NCI-H2081 (cell line): ENCODE results near the gene RFPL2.
"Not testable (repeated sequence)": the region's sequence is repeated elsewhere in the genome, so short reads cannot be mapped to it uniquely, and the experiment has no call there.

Experiments used
- DNase-seq, 2 experiments: peaks; one replicate each; lab custom pipeline; 2025; lab: John Stamatoyannopoulos, UW

RFPL2 gene

DNA sequence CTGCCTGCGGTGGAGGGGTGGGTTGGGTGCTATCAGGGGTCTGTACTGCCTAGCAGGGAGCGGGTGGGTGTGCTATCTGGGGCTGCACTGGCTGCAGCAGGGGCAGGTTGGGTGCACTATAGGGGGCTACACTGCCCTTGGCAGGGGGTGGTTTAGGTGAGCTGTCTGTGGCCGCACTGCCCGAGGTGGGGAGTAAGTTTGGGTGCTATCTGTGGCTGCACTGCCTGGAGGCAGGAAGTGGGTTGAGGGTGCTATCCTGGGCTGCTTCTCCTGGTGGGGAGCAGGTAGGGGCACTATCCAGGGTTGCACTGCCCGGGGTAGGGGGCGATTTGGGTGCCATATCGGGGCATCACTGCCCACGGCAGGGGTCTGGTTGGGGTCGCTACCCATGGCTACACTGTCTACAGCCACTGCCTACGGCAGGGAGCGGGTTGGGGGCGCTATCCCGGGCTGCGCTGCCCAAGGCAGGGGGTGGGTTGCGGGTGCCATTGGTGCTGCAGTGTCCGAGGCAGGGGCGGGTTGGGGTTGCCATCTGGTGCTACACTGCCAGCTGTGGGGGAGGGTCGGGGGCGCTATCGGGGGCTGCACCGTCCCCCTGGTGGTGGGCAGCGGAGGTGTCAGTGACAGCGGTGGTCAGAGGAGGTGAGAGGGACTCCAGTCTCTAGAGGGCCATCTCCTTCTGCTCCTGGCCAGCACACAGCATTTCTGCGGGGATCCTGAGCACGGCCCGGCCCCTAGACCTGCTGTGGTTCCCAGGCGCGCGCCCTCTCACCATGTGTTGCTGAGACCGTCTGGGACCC lies 1.3 kb upstream of the RFPL2 start:
- no peak for DNase-seq

DNA sequence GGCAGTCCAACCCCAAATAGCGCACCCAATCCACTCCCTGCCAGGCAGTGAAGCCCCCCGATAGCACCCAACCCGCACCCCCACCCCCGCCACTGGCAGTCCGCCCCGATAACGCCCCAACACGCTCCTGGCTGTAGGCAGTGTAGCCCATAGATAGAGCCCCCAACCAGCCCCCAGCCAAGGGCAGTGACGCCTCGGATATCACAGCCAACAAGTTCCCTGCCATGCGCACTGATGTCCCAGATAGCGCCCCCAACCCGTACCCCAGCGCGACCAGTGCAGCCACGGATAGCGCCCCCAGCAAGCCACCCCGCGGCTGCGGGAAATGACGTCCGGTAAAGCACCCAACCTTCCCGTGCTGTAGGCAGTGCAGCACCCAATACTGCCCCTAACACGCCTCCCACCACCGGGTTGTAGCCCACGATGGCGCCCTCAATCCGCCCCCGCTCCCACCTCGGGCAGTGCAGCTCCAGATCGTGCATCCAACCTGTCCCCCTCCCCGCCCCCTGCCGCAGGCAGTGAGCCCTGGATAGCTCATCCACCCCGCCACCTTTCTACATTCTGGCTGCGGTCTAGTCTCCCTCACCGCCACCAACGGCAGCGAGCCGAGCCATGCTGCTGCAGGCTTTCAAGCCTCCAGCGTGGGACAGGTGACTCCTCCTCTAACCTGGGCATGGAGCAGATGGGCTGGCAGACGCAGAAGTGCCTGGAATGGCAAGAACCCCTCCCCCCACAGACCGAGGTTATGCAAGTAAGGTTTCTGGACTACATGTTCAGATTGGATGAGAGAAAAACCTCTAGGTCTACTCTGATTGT lies 625 bp downstream of the RFPL2 start:
- DNase-seq = no peak

DNA sequence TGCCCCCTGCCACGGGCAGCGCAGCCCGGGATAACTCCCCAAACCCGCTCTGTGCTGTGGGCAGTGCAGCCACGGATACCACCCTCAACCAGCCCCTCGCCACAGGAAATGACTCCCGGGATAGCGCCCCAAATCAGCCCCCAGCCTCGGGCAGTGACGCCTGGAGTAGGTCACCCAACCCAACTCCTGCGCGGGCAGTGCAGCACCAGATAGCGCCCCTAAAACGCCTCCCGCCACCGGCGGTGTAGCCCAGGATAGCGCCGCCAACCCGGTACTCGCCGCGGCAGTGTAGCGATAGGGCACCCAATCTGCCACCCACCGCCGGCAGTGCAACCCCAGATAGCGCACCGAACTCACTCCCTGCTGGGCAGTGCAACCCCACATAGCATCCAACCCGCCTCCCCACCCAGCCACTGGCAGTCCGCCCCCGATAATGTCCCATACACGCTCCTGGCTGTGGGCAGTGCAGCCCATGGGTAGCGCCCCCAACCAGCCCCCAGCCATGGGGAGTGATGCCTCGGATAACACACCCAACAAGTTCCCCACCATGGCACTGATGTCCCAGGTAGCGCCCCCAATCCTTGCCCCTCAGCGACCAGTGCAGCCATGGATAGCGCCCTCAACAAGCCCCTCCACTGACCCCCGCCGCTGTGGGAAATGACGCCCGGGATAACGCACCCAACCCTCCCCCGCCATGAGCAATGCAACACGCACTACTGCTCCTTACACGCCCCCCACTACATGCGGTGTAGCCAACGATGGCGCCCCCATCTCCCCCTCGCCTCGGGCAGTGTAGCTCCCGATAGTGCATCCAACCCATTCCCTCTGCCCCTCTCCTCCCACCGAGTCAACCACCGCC lies 1.5 kb downstream of the RFPL2 start:
- no peak for DNase-seq

DNA sequence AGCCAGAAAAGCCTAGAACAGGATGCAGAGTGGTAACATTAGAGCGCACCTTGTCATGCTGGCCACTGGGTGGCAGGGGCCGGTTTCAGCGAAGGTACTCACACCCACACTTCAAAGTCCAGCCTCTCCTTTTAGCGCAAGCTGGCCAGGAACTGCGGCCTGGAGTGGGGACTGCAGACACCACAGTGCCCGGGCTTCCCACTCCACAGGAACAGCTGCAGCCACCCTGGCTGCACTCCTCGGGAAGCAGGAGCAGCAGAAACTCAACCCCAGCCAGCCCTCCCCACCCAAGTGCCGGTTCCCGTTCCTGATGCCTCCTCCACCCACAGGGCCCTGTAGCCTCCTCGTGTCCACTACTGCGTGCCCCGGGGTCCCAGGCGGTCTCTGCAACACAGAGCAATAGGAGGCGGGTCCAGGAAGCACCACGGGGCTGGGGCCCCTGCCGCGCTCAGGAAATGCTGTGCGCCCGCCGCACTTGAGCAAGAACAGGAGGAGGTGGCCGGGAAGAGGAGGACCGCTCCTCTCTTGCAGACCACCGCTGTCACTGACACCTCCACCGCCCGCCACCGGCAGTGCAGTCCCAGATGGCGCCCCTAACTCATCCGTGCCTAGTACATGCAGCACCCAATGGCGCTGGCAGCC lies 2.2 kb downstream of the RFPL2 start:
- peak; percentile 34 to 42 for DNase-seq

DNA sequence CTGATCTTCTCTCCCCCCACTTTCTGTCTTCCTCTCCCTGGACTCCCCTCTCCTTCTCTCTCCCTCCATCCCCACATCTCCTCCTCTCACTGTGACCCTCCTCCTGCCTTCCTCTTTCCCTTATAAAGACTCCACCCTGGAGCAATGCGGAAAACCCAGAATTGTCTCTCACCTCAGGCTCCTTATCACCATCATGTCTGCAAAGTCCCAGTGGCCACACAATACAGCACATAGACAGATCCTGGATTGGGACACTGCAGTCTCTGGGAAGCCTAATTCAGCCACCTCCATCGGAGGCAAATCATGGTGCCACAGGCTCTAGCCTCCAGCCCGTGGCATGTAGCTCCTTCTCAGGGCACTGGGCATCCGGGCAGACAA lies 2.7 kb downstream of the RFPL2 start:
- no peak for DNase-seq

DNA sequence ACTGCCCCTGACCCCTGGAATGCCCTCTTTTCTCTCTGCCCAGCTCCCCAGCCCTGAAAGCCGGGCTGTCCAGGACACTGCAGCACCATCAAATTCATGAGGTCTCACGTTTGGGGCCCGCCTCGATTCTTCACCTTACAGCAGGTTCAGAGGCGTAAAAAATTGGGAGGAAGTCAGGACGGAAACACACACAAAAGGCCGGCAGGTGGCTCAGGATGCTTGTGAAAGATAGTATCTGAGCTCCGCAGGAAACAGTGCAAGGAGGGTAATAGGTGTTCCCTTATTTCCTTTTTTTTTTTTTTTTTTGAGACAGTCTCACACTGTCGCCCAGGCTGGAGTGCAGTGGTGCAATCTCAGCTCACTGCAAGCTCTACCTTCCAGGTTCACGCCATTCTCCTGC lies 4.1 kb downstream of the RFPL2 start:
- peak in 1 of 2 experiments; percentile 6 for DNase-seq

DNA sequence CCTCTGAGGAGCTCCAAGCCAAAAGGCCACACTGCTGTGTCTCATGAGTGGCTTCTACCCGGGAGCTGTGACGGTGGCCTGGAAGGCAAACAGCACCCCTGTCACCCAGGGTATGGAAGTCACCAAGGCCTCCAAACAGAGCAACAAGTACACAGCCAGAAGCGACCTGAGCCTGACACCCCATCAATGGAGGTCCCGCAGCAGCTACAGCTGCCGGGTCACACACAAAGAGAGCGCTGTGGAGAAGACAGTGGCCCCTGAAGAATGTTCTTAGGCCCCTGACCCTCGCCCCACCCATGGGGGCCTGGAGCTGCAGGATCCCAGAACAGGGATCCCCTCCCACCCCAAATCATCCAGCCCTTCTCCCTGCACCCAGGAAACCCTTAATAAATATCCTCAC lies 4.9 kb downstream of the RFPL2 start:
- DNase-seq = no peak

DNA sequence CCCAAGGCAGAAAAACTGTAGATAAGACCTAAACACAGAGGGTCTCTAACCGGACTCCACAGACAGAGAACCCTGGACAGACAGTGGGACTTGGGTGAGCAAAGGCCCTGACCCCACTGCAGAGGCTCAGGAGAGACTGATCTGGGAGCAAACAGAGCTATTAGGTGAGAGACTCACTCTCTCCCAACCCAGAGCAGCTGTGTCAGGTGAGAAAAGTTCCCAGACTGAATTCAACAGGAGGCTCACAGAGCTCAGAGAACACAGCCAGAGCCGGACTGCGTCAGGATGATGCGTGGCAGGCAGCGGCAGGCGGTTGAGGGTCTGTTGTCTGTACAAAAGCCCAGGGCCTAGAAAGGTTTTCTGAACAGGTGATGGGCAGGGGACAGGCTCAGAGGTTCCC lies 5.5 kb downstream of the RFPL2 start:
- no peak for DNase-seq

DNA sequence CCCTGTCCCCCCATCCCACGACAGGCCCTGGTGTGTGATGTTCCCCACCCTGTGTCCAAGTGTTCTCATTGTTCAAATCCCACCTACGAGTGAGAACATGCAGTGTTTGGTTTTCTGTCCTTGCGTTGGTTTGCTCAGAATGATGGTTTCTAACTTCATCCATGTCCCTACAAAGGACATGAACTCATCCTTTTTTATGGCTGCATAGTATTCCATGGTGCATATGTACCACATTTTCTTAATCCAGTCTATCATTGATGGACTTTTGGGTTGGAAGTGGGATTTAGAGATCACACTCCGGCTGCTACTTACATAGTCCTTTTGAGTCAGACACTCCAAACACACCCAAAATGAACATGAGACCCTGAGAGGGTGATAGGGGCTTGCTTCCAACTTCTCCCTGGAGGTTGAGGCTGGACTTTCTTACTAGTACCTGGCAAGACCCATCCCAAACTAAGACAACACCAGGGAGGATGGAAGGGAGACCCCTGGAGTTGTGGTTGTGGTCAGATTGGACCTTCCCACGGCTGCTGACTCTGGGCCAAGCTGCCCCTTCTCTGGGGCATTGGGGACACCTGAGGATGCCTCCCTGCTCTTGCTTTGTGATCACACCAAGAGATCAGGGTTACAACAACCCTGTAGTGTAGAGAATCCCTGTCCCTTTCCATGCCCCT lies 7.2 kb downstream of the RFPL2 start:
- DNase-seq = not testable (repeated sequence)

DNA sequence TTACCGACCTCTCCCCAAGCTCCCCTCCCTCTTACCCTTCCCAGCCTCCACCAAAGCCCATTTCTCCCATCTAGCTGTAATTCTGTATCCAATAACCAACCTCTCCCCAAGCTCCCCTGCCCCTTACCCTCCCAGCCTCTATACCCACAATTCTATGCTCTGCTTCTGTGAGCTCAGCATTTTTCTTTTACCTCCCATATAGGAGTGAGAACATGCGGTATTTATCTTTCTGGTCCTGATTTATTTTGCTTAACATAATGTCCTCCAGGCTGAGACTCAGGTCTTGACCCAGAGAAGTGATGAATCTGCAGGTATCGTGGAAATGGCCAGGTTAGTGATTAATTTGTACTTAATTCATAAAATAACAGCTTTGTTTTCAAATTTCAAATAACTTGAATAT lies 9.0 kb downstream of the RFPL2 start:
- not testable (repeated sequence) for DNase-seq

DNA sequence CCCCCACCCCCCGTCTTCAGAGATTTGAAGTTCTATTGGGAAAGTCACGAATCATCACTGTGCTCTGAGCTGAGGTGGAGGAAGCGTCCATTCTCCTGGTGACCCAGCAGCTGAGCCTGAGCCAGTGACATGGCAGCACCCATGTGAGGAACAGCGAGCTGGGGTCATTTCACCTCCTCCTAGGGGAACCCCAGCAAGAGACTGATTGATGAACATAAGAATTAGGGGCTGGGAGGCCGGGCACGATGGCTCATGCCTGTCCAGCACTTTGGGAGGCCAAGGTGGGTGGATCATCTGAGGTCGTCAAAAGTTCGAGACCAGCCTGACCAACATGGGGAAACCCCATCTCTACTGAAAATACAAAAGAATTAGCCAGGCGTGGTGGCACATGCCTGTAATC lies 11.5 kb downstream of the RFPL2 start:
- not testable (repeated sequence) for DNase-seq

DNA sequence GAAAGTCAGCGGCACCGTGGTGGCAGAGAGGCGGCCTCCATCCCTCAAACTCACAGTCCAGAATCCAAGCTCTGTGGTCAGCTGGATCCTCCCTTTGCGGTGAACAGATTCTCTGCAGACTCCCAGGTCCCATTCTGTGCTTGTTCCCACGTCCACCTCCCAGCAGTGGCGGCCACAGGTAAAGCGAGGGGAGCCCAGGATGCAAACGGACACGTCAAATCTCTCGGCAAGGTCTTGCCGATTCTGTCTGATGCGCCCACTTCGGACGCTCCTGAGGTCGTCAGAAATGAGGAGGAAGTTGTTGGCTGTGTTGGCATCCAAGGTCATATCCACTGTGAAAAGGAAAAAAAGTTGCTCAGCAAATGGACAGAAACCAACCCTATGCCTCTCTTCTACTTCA lies 13.9 kb downstream of the RFPL2 start:
- not testable (repeated sequence) for DNase-seq

DNA sequence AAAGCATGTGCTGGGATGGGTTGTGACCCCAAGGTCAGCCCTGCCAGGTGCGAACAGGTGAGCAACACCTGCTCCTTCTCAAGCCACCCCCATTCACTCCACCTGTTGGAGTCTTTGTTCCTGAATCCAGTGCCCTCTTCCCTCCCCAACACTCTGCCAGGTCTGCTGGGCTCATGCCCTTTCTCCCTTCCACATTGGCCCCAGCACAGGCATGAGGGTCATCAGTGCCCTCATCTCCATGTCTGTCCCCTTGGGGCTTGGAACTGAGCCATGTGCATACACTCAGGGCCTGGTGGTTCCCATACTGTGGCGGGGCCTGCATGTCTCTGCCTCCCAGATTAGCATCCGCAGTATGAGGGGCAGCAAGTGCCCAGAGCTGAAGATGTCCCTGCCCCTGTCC lies 19.1 kb downstream of the RFPL2 start:
- DNase-seq = no peak

DNA sequence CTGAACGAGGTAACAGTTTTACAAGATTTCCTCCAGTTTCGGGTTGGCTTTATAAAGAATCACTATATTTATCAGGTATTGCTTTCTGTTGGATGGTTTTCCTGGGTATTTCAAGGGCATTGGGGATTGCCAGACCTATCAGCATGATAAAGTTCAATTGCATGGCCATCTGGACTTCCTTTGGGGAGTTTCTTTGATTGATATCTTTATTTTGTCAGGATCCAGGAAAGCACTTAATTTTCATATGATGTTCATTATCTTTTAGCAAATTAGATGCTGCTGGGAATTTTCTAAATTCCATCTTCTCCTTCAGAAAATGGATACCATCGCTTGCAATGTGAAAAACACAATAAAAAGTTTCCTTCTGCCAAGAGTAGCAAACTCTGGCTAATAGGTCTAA lies 21.2 kb downstream of the RFPL2 start:
- DNase-seq = no peak

DNA sequence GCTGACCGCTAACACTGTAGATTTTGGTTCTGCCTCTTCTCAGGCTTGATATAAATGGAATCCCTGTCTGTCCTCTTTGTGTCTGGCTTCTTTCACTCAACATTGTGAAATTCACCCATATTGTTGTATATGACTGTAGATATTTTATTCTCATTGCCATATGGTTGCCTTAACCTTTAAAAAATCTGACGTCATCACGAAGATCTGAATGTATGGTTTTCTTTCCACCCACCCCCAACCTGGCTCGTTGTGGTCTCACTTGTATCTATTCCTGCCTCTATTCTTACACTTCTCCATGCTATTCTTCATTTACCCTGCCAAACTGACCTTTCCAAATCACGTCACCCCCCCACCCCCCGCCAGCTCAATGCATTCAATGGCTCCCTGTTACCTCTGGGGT lies 23.8 kb downstream of the RFPL2 start:
- no peak for DNase-seq

DNA sequence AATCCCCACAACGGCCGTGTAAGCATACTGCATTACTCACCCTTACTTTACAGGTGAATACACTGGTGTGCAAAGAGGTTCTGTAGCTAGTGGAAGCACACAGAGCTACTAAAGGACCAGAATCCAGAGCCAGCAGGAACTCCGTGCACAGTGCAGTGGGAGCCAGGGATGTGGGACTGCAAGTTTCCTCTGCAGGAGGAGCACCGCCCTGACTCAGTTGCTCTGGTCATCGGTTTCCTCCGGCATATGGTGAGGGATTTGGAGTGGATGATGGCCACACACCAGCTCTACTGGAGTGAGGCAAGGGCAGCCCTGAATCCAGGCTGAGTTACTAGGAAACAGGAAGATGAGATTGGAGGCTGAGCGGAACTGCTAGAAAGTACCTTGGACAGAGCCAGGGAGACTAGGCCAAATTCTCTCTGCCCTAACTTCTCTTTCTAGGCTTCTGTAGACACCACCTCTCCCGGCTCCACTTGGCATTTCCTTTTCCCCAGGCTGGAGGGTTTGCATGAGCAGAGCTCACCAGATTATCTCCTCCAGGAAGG lies 27.6 kb downstream of the RFPL2 start:
- DNase-seq = no peak

DNA sequence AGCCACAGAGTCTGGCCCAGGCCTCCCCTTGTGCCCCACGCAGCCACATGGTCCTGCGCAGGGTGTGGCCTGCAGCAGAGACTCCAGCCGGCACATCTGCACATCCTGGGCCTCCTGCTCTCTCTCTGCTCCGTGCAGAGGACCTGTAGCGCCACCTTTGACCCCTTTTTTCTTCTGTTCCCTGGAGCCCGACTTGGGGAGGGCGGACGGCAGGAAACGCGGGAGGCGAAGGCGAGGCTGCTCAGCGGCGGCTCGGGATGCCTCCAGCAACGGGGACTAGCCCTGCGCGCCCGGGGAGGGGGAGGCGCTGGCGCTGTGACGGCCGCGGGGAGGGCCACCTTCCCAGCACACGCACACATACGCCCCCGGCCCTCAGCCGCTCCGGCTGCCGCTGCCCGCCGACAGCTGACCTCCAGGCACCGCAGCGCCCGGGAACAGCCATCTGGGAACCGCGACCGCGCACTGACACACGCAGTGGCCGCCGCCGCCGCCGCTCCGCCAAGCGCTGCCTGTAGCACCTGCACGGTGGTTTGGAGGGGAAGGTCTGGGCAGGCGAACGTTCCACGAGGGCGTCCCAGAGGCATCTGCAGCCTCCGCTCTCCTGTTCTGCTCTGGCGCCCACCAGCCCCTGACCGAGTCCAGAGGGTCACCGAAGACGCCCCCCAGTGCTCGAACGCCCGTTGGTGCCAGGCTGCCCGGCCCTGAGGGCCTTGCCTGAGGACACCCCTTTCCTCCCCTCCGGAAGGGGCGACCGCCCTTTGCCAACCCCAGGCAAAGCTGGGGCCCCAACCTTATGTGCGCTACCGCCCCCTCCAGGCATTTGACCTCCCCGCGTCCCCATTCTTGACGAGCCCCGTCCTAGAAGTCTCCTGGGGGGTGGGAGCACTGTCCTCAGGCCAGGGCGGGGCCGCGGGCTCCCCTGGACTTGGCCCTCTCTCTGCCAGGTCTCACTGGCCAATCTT lies 28.9 kb downstream of the RFPL2 start:
- no peak for DNase-seq

DNA sequence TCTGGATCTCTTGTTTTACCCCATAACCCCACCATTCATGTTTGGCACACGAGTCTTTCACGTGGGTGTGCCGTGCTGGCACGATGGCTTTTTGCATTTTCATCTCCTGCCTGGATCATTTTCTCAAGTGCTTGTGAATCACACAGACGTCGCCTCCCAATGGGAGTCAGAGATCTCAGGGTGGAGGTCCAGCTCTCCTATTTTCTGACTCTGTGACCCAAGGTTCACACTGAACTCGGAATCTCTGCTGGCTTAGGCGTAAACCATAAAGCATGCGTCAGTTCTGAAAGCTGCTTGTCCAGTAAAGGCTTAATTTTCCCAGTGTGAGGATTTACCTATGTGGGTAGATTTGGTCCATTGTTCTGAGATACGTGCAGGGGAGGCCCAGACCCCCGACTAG lies 29.8 kb downstream of the RFPL2 start:
- no peak for DNase-seq

DNA sequence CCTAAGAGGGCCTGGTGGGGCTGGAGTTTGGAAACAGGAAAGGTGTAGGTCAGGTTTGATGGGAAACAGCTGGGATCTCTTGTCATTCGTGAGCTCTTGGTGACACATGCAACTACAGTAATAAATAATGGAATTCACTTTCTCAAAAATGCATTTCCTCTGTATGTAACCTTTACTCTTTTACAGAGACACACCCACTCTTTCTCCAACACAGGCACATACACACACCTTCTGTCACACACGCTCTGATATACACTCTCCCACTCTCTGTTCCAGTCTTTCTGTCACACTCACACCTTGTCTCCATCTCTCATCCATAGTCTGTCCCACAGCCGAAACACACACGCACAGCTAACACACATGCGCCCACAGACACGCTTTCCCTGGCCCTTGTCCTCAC lies 39.2 kb downstream of the RFPL2 start:
- DNase-seq = no peak
